Cortex of kidney (tissue), 1 donor: ENCODE data around the gene LRRC18.

Source experiments
- DNase-seq: peaks from one replicate; lab custom pipeline; 2025; lab: John Stamatoyannopoulos, UW

Gene LRRC18

GRCh38 chr10:48880016-48880705, 59.5 kb downstream of the LRRC18 start:
- no peak for DNase-seq

- DNase-seq: no peak
Measured at GRCh38 chr10:48879451-48879850, 60.2 kb downstream of the LRRC18 start.

- DNase-seq: no peak
Measured at GRCh38 chr10:48878091-48878490, 61.5 kb downstream of the LRRC18 start.

- DNase-seq: no peak
Measured at GRCh38 chr10:48872234-48872633, 67.4 kb downstream of the LRRC18 start.
